ENCODE results near the gene STRA6. TPM values are rescaled to one million over a fixed set of nuclear protein-coding genes. Genes with fewer than 3 reads are reported as not detected.

STRA6 gene
- total RNA-seq, 1 donor from 2014 or later = not detected

GRCh38 chr15:74217907-74218885, 15.6 kb upstream of the STRA6 start:
- intact Hi-C loops (cut with DNase I) = no loop called here
- no peaks in the 10 kb centered on the region for H3K27me3 ChIP-seq
- H3K4me3 ChIP-seq = no peak overlapping the region
- DNase-seq (ENCODE audit: low spot score in 2 of 2) = no peak
- no peak for TF ChIP-seq CTCF (IDR thresholded peaks at IDR 0.05)
- H3K4me1 ChIP-seq = no peaks in the 10 kb centered on the region
- no peak overlapping the region for H3K27ac ChIP-seq
- no peaks in the 10 kb centered on the region for H3K9me3 ChIP-seq
- no peaks in the 10 kb centered on the region for H3K36me3 ChIP-seq

- Histone ChIP-seq H3K9me3 (no peaks in the 10 kb centered on the region), H3K4me1 (no peaks in the 10 kb centered on the region), H3K36me3 (no peaks in the 10 kb centered on the region), H3K4me3 (no peak overlapping the region), H3K27ac (no peak overlapping the region), H3K27me3 (no peaks in the 10 kb centered on the region)
- TF ChIP-seq CTCF (IDR thresholded peaks at IDR 0.05) = no peak
- intact Hi-C loops (cut with DNase I) = no loop called here
- DNase-seq (ENCODE audit: low spot score in 2 of 2) = no peak
Observed at GRCh38 chr15:74216949-74217348, 14.4 kb upstream of the STRA6 start.

- H3K9me3 ChIP-seq = no peaks in the 10 kb centered on the region
- intact Hi-C loops (cut with DNase I) = no loop called here
- no peaks in the 10 kb centered on the region for H3K27me3 ChIP-seq
- no peak for TF ChIP-seq CTCF (IDR thresholded peaks at IDR 0.05)
- no peaks in the 10 kb centered on the region for H3K36me3 ChIP-seq
- H3K27ac ChIP-seq = no peak overlapping the region
- H3K4me1 ChIP-seq = no peaks in the 10 kb centered on the region
- no peak overlapping the region for H3K4me3 ChIP-seq
- no peak for DNase-seq (ENCODE audit: low spot score in 2 of 2)
Observed at GRCh38 chr15:74215958-74216357, 13.4 kb upstream of the STRA6 start.

- H3K36me3 ChIP-seq = no peaks in the 10 kb centered on the region
- peaks cover 5 to 6% of the 10 kb centered on the region in 2 donors for H3K4me1 ChIP-seq
- no peak for TF ChIP-seq CTCF (IDR thresholded peaks at IDR 0.05)
- no peak for DNase-seq (ENCODE audit: low spot score in 2 of 2)
- H3K4me3 ChIP-seq = no peak overlapping the region
- H3K27me3 ChIP-seq = no peaks in the 10 kb centered on the region
- intact Hi-C loops (cut with DNase I) = no loop called here
- H3K9me3 ChIP-seq = no peaks in the 10 kb centered on the region
- no peak overlapping the region for H3K27ac ChIP-seq
Observed at GRCh38 chr15:74214324-74215021, 11.9 kb upstream of the STRA6 start.

- H3K4me1 ChIP-seq = peaks cover 6 to 7% of the 10 kb centered on the region in 2 donors
- no peak overlapping the region for H3K27ac ChIP-seq
- H3K27me3 ChIP-seq = no peaks in the 10 kb centered on the region
- no peak for DNase-seq (ENCODE audit: low spot score in 2 of 2)
- H3K9me3 ChIP-seq = no peaks in the 10 kb centered on the region
- no peak overlapping the region for H3K4me3 ChIP-seq
- TF ChIP-seq CTCF (IDR thresholded peaks at IDR 0.05) = no peak
- no peaks in the 10 kb centered on the region for H3K36me3 ChIP-seq
- intact Hi-C loops (cut with DNase I) = no loop called here
Observed at GRCh38 chr15:74213858-74214284, 11.3 kb upstream of the STRA6 start.
